GM21528 (cell line): Measurements from ENCODE around the gene SLC12A8.
"Not testable (repeated sequence)": the region's sequence is repeated elsewhere in the genome, so short reads cannot be mapped to it uniquely, and the experiment has no call there.

Experiments
- ATAC-seq: cut with Tn5 transposase; IDR thresholded peaks from one replicate; pipeline ENCODE4 v1.9.1; 2021; ENCODE audit warnings: mild to moderate bottlenecking, moderate library complexity; ENCODE audit not compliant: unreplicated experiment, low FRiP score

SLC12A8 gene

GRCh38 chr3:125083776-125084175, 128.8 kb downstream of the SLC12A8 start:
- ATAC-seq, result no peak

GRCh38 chr3:125082339-125082738, 130.2 kb downstream of the SLC12A8 start:
- ATAC-seq, result not testable (repeated sequence)

DNA sequence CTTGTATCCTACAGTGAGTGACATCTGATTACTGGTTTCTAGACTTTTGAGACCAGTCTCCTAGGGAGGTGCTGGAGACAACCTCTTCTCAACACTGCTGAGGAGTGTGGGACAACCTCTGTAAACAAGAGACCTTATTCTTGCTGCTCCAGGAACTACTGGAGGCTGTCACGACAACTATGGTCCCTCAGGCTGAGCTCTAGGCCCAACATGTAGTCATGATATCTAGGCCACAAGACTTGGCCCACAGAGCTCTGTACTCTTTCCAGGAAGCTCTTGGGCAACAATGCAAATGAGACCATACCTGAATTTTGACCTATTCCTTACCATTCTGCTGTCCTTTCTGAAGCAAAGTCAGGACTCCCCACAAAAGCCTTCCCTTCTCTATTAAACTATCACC, 132.5 kb downstream of the SLC12A8 start:
- ATAC-seq, result no peak

DNA sequence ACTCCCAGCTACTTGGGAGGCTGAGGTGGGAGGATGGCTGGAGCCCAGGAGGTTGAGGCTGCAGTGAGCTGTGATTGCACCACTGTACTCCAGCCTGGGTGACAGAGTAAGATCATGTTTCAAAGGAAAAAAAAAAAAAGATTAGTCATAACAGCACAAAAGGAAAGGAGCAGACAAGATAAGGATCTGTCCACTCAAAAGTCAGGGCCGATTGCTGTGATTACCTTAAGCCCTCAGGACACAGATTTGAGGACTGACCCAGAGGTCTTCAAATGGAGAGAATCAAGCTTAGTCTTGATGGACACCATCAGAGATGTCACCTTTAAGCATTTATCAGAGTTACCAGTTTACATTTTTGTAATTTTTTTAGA, 132.9 kb downstream of the SLC12A8 start:
- ATAC-seq, result no peak

GRCh38 chr3:125078951-125079674, 133.4 kb downstream of the SLC12A8 start:
- ATAC-seq, result no peak

DNA sequence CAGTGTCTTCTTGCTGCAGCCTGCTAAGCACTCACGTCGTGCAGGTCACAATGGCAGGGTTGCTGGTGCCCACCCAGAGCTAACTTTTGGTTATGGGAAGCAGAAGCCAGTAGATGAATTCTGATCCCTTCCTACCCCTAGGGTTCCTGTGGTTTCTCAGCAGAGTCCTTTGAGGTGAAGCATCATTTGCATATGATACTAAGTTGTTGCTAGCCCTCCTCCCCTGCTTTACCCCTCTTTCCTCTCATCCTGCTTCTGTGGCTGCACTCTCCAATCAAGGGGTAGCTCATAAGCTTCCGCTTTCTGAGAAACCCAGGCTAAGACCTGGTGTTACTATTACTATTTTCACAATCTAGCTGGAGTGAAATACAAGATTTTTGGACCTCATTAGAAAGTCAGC, 134.7 kb downstream of the SLC12A8 start:
- no peak for ATAC-seq

DNA sequence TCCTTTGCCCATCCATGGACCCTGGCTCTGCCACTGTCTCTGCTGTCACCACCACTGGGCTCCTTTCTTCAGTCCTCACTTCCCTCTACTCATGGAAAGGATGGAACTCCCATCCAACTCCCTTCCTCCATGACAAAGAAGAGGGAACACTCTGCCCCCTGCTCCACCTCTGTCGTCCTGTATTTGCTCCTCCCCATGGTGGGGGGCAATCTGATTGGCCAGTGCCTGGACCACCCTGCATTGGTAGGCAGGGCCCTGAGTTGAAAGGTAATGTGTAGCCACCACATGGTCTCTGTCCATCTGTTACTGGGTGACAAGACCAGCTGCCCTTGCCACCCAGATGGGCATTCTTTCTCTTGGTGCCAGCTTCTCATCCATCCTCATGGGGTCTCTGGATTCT, 136.1 kb downstream of the SLC12A8 start:
- no peak for ATAC-seq

DNA sequence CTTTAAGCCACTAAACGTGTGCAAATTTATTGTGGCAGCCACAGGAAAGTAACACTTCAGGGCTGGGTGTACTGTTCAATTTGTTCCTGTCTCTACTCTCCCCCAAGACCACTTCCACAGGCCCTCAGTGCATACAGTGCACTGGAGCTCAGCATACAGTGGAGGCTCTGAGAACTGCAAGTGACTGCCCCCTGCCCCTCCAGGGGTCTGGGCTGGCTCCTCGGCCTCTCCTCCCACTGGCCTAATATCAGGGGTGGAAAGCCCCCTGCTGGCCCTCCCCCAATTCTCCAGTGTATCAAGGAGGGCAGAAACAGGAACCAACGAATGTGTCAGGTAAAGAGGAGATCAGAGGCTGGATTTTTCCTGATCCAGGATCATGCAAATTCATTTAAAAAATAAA, 136.8 kb downstream of the SLC12A8 start:
- no peak for ATAC-seq

- no peak for ATAC-seq
Observed at GRCh38 chr3:125073390-125073905, 139.1 kb downstream of the SLC12A8 start.

- no peak for ATAC-seq
Observed at GRCh38 chr3:125072749-125073389, 139.7 kb downstream of the SLC12A8 start.

DNA sequence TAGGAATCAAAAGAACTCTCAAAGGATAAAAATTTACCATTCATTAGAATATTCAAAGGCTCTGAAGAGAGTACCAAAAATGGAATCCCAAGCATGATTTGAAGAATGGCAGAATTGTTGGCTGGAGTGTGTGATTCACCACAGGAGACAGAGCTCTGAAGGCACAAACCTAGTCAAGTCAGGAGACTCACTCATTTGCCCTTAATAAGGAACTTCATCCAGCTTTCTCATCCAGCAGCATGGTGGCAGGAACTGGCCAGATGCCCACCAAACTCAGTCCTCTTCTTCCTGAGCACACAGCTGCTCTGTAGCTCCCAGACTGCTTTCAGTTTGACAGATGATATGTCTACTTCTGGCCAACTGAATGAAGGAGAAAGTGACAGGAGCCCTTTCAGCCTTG, 140.2 kb downstream of the SLC12A8 start:
- no peak for ATAC-seq

DNA sequence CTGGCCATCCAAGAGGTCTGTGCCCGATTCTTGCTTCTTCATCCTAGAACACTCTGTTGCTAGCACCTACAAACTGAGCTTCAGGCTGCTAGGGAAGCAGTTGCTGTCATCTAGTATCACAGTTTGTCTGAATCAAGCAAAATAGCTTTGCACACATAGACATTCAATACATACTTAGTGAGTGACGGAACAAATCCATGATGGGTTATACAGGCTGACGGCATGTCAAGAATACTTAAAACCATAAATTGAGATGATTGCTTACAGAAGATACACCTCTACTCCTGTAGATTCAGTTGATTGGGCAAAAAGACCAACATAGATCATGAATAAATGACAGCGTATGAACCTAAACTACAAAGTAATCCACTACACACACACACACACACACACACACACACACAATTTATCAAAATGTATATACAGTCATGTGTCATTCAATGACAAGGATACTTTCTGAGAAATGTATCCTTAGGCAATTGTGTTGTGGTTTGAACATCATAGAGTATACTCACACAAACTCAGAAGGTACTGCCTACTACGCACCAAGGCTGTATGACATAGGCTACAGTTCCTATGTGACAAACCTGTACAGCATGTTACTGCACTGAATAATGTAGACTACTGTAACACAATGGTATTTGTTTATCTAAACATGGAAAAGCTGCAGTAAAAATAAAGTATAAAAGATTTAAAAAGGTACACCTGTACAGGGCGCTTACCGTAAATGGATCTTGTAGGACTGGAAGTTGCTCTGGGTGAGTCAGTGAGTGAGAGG, 142.4 kb downstream of the SLC12A8 start:
- ATAC-seq, result no peak

DNA sequence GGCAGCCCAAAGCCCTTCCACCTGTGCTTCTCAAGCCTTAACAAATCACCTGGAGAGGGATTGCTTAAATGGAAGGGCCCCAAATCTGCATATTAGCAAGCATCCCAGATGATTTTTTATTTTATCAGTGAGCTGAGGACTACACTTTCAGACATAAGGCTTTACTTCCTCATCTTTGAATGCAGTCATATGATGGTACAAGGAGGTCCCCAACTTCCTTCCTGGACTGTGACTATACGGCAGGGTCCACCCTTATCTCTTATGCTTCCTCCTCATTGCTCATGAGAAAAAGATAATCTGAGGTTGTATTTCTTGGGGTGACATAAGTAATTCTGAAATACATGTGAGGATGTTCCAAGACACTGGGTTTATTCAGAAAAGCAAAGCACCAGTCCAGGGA, 143.1 kb downstream of the SLC12A8 start:
- no peak for ATAC-seq

DNA sequence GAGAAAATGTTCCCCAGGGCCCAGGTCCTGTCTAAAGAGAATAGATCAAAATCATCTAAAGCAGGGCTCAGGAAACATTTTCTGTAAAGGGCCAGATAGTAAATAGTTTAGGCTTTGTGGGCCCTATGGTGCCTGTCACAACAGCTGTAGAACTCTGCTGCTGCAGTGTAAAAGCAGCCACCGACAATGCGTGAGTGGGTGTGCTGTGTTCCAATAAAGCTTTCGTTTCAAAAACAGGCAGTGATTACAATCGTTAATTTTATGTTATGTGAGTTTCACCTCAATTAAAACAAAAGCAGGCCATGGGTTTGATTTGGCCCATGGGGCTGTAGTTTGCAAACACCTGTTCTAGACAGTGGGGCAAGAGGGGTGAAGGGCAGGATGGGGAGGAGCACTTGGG, 144.3 kb downstream of the SLC12A8 start:
- no peak for ATAC-seq

DNA sequence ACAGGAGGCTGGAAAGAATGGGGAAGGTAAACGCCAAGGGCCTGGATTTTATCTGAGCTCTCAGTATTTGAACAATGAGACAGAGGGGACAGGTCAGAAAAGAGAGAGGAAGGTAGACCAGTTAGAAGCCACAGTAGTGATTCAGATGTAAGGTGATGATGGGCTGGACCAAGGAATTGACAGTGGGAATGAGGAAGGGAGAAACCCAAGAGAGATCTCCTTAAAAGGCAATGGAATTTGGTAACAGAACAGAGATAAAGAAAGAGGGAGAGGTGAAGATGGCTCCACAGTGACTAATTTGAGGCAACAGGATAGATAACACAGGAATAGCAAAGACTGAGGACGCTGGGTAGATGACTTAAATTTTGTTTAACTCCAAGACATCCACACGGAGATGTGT, 145.3 kb downstream of the SLC12A8 start:
- no peak for ATAC-seq

- no peak for ATAC-seq
Observed at GRCh38 chr3:125062904-125063618, 149.5 kb downstream of the SLC12A8 start.

DNA sequence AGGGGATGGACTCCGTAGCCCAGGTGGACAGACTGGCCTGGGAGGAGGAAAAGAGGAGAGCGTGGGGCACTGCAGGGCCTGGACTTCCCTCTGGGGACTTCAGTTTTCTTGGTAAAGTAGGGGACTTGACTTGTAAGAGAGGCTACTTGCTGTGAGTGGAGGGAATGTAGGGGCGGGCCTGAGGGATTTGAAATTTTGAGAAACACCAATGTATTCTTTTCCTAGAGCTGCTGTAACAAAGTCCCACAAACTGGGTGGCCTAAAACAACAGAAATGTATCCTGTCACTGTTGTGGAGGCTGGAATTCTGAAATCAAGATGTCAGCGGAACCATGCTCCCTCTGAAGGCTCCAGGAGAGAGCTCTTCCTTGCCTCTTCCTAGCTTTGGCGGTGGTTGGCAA, 150.9 kb downstream of the SLC12A8 start:
- no peak for ATAC-seq

DNA sequence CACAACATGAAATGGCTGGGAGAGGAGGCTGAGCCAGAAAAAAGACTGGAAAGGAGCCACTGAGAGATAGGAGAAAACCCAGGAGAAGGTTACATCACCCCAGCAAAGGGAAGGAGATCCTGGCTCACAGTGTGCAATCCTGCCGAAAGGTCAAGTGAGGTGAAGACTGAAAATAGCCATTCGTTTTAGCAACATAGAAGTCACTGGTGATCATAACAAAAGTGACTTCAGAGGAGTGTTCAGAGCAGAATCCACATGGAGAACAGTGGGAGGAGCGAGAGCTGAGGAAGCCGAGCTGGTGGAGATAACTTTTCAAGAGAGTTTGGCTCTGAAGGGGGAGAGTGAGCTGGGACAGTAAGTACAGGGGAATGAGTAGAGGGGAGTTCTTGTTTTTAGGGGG, 151.4 kb downstream of the SLC12A8 start:
- ATAC-seq, result no peak

DNA sequence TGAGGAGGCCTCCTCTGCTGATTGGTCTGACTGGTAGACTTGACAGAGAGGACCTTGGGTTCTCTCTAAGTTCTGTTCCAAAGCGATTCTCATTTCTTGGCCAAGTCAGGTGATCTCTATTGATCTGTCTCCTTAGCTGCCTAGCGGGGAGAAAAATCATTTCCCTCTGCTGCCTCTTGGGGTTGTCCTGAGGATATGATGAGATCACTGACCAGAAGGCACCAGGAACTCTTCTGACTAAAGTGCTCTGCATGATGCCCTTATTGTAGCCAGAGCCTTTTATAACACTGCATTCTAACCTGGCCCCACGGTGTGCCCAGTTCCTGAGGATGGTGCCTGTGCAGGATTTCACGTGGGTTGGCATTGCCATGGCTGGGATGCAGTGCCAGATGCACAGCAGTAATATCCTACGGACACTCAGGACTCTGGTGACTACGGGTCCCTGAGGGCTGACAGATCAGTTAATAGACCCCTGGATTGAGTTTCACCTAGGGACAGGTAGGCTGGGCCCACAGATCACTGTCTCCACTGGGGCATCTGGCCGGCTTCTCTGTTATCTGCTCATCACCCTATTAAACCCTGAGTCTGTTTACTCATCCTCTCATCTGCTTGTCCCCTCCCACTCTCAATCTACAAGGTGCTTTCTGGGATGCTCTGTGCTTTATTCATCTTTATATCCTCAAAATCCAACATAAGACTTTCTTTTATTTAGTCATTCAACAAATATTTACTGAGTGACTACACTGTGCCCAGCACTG, 152.9 kb downstream of the SLC12A8 start:
- no peak for ATAC-seq

DNA sequence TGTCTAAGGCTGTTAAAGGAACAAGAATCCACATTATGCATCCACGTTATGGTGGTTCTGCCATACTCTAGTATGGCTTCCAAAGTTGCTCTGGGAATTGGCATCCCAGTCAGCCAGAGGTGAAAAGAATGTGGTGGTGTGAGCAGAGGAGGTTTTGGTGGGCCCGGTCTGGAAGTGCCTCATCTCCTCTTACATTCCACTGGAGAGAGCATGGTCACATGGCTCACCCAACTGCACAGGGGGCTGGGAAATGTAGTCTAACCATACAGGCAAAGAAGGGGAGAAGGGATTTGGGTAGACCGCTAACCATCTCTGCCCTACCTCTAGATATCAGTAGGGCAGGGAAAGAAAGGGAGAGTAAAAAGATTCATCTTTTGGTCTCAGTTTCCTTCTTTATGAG, 153.6 kb downstream of the SLC12A8 start:
- no peak for ATAC-seq
